Thyroid gland (tissue), 4 donors: Measurements from ENCODE around the gene MCEMP1. TPM values are rescaled to one million over a fixed set of nuclear protein-coding genes. Genes with fewer than 3 reads are reported as not detected.

Source experiments
- DNase-seq, 2 donors: peaks; one replicate each; pipeline ENCODE4 v3.0.0-alpha.2; 2019
- H3K27ac ChIP-seq, 3 donors: fragments of 200-600 bp; sonication (generic); 1 replicate in 2 of 3; 2 replicates in 1 of 3; pipeline ENCODE4 v1.5.1; 2016 to 2019; ENCODE audit warnings: mild to moderate bottlenecking in 1 of 3, moderate library complexity in 1 of 3
- H3K27me3 ChIP-seq: fragments of 200-600 bp; sonication (generic); one replicate; pipeline ENCODE4 v1.5.1; 2019
- H3K36me3 ChIP-seq, 2 donors: fragments of 200-600 bp; sonication (generic); one replicate each; pipeline ENCODE4 v1.5.1; 2016 to 2019
- H3K4me1 ChIP-seq, 2 donors: fragments of 200-600 bp; sonication (generic); one replicate each; pipeline ENCODE4 v1.5.1; 2017 to 2019
- H3K4me3 ChIP-seq, 3 donors: fragments of 200-600 bp; sonication (generic); replicated peaks in 1 of 3; 1 replicate in 2 of 3; 2 replicates in 1 of 3; pipeline ENCODE4 v1.5.1; 2016; ENCODE audit warnings: mild to moderate bottlenecking in 1 of 3
- H3K9me3 ChIP-seq: fragments of 200-600 bp; sonication (generic); one replicate; pipeline ENCODE4 v1.5.1; 2017
- CTCF ChIP-seq, 6 experiments: fragments of 200-600 bp in 3 of 6; fragments of 450-650 bp in 3 of 6; sonication (generic) in 3 of 6; IDR thresholded peaks; one replicate each; pipeline ENCODE4 v1.5.1; 2016 to 2019; ENCODE audit warnings: antibody characterized with exemption in 6 of 6, mild to moderate bottlenecking in 2 of 6, inconsistent platforms in 1 of 6, moderate library complexity in 1 of 6
- POLR2A ChIP-seq, 2 donors: fragments of 450-650 bp; IDR thresholded peaks; one replicate each; pipeline ENCODE4 v1.6.1; 2017; ENCODE audit warnings: antibody characterized with exemption in 2 of 2, mild to moderate bottlenecking in 2 of 2, moderate library complexity in 1 of 2
- WGBS, 2 donors: methylation state at CpG; one replicate each; pipeline ENCODE4 v1.1.5; 2017; 5-methylcytosine and 5-hydroxymethylcytosine counted together
- intact Hi-C: fragments of 100-400 bp; cut with DNase I; formaldehyde crosslinking; loops from one replicate; pipeline ENCODE4 v1.15.1; 2023
- total RNA-seq, 4 donors: library from RNA; depleted of rRNA; stranded (reverse); fragments of >200 nt; gene quantifications; one replicate each; pipeline ENCODE4 v1.2.3, GENCODE V29; 2016

The MCEMP1 gene
- total RNA-seq, 4 donors from 2014 or later, result 0.54 to 1.7 TPM; not detected in 2

DNA sequence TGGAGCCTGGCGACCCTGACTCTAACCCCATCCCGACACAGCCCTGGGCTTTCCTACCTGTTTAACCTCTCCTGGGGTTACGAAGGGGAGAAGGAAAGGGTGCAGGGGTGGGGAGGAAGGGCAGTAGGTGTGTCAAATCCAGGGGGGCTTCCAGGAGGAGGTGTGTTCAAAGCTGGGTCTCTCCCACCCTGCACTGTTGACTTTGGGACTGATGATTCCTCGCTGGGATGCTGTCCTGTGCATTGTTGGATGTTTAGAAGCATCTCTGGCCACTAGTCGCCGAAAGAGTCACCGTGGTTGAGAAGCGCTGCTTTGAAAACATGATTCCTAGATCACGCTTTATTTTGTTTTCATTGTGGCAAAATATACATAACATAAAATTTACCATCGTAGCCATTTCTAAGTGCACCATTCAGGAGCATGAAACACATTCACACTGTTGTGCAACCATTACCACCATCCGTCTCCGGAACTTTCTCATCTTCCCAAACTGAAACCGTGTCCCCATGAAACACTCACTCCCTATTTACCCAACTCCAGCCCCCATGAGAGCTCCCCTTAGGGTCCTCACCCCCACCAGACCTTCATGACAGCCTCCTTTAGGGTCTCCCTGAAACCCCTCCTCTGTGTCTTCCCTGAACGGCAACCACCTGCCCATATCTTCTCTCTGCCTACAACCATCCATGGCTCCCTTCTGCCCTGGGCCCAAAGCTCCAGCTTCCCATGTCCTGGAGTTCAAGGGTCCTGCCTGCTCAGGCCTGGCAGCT is 29.5 kb downstream of the MCEMP1 start:
- Histone ChIP-seq H3K9me3 (no peaks in the 10 kb centered on the region), H3K27me3 (no peaks in the 10 kb centered on the region), H3K36me3 (no peaks in the 10 kb centered on the region), H3K27ac (no peak overlapping the region), H3K4me3 (no peak overlapping the region), H3K4me1 (no peaks in the 10 kb centered on the region)
- TF ChIP-seq POLR2A (IDR thresholded peaks at IDR 0.05) (no peak), CTCF (IDR thresholded peaks at IDR 0.05) (no peak)
- 78 to 80% methylated on average over 14 of the region's 14 CpGs for WGBS, 2 donors
- no peak for DNase-seq
- intact Hi-C loops, result no loop called here

GRCh38 chr19:7706955-7707456 is 30.1 kb downstream of the MCEMP1 start:
- no peaks in the 10 kb centered on the region for H3K27me3 ChIP-seq
- TF ChIP-seq CTCF (IDR thresholded peaks at IDR 0.05) (no peak), POLR2A (IDR thresholded peaks at IDR 0.05) (no peak)
- 62% methylated on average over 7 to 8 of the region's 8 CpGs for WGBS, 2 donors
- intact Hi-C loops, result no loop called here
- H3K4me3 ChIP-seq, result no peak overlapping the region
- H3K36me3 ChIP-seq, result no peaks in the 10 kb centered on the region
- H3K27ac ChIP-seq, result no peak overlapping the region
- H3K9me3 ChIP-seq, result no peaks in the 10 kb centered on the region
- no peak for DNase-seq
- no peaks in the 10 kb centered on the region for H3K4me1 ChIP-seq

DNA sequence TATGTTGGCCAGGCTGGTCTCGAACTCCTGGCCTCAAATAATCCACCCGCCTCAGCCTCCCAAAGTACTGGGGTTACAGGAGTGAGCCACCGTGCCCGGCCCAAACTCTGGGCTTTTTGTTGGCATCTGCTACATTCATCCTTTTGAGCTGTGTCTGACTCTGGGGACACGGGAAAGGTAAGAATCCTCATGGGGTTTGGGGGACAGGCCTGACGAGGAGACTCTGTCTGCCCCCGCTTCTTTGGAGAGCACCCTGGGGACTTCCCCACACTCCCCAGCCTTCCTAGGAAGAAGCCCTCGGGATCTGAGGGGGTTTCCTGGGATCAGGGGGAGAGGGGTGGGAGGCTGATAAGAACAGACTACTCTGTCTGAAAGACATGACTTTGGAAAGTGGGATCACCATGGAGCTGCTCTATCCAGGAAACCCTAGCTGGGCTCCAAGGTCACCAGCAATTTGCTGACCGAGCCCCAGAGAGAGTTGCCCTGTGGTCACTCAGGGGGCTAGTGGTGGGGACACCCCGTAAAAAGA is 33.1 kb downstream of the MCEMP1 start:
- H3K27me3 ChIP-seq, result no peaks in the 10 kb centered on the region
- no peaks in the 10 kb centered on the region for H3K9me3 ChIP-seq
- TF ChIP-seq CTCF (IDR thresholded peaks at IDR 0.05) (no peak), POLR2A (IDR thresholded peaks at IDR 0.05) (no peak)
- intact Hi-C loops, result no loop called here
- H3K4me1 ChIP-seq, result no peaks in the 10 kb centered on the region
- no peak overlapping the region for H3K4me3 ChIP-seq
- no peaks in the 10 kb centered on the region for H3K36me3 ChIP-seq
- DNase-seq, result no peak
- H3K27ac ChIP-seq, result no peak overlapping the region
- 79 to 85% methylated on average over 8 to 10 of the region's 10 CpGs for WGBS, 2 donors

- Histone ChIP-seq H3K9me3 (no peaks in the 10 kb centered on the region), H3K4me3 (no peak overlapping the region), H3K36me3 (no peaks in the 10 kb centered on the region), H3K27me3 (no peaks in the 10 kb centered on the region), H3K27ac (no peak overlapping the region), H3K4me1 (no peaks in the 10 kb centered on the region)
- WGBS, 2 donors, result 79 to 80% methylated on average over 5 of the region's 5 CpGs
- intact Hi-C loops, result no loop called here
- TF ChIP-seq CTCF (IDR thresholded peaks at IDR 0.05) (no peak), POLR2A (IDR thresholded peaks at IDR 0.05) (no peak)
- DNase-seq, result no peak
Measured at GRCh38 chr19:7710616-7711015, 33.7 kb downstream of the MCEMP1 start.

DNA sequence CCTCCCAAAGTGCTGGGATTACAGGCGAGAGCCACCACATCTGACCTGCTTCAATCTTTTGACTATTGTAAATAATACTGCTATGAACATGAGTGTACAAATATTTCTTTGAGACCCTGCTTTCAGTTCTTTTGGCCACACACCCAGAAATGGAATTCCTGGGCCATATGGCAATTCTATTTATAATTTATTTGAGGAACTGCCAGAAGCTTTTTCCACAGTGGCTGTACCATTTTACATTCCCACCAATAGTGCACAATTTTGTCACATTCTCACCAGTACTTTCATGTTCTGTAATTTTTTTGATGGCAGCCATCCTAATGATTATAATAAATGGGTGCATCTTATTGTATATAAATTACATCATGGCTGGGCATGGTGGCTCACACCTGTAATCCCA is 38.8 kb downstream of the MCEMP1 start:
- intact Hi-C loops, result no loop called here
- H3K9me3 ChIP-seq, result no peaks in the 10 kb centered on the region
- no peak overlapping the region for H3K4me3 ChIP-seq
- no peaks in the 10 kb centered on the region for H3K4me1 ChIP-seq
- DNase-seq, result no peak
- H3K27ac ChIP-seq, result no peak overlapping the region
- TF ChIP-seq POLR2A (IDR thresholded peaks at IDR 0.05), result no peak
- no peak for TF ChIP-seq CTCF (IDR thresholded peaks at IDR 0.05)
- H3K36me3 ChIP-seq, result no peaks in the 10 kb centered on the region
- H3K27me3 ChIP-seq, result no peaks in the 10 kb centered on the region
- 71 to 87% methylated on average over 1 of the region's 1 CpG for WGBS, 2 donors
